HCT116 (cell line): ENCODE data around the gene CD22. TPM values are rescaled to one million over a fixed set of nuclear protein-coding genes. Genes with fewer than 3 reads are reported as not detected.

Experiments used
- ATAC-seq: fragments of 200-7000 bp; cut with Tn5 transposase; 2 replicates; pipeline ENCODE4 v1.9.1; 2020; ENCODE audit warnings: mild to moderate bottlenecking, moderate library complexity
- BruUV-seq: library from RNA; stranded (reverse); fragments of 400-500 nt; replicated peaks from 2 replicates; lab custom pipeline; 2021; lab: Mats Ljungman, UMichigan
- CTCF ChIA-PET: fragments of 300-600 bp; sonication (Branson Sonifier 250); formaldehyde crosslinking; loops from one replicate; lab custom pipeline; 2021; ENCODE audit warnings: antibody characterized with exemption; lab: Charles Lee
- POLR2A ChIA-PET: fragments of 300-600, 350-600 bp; sonication (Branson Sonifier 250); formaldehyde crosslinking; loops from one replicate; lab custom pipeline; 2021; ENCODE audit warnings: antibody characterized with exemption; lab: Charles Lee
- RAD21 ChIA-PET, 2 experiments: fragments of 300-600 bp; sonication (Branson Sonifier 250); formaldehyde crosslinking; loops; one replicate each; lab custom pipeline; 2023; ENCODE audit warnings: low total read pairs in 2 of 2; ENCODE audit not compliant: uncharacterized antibody in 2 of 2, unreplicated experiment in 2 of 2, low non-redundant PET in 1 of 2; lab: Charles Lee
- DNase-seq: peaks from one replicate; pipeline ENCODE4 v3.0.0-alpha.2; 2010; ENCODE audit warnings: low read depth, low spot score
- H2AFZ ChIP-seq: fragments of 200-600 bp; shearing (Covaris generic), sonication (generic); 2 replicates; pipeline ENCODE4 v1.6.1; 2017; ENCODE audit warnings: low read depth, mixed run types, mixed read lengths, antibody characterized with exemption, low read length; ENCODE audit not compliant: poor library complexity, severe bottlenecking
- H3K27ac ChIP-seq: 2 replicates; pipeline ENCODE4 v1.5.1; 2012; ENCODE audit warnings: low read depth, low read length
- H3K27me3 ChIP-seq: fragments of 200-600 bp; sonication (generic); 2 replicates; pipeline ENCODE4 v1.6.1; 2016; ENCODE audit warnings: mixed run types, low read length, mixed read lengths; ENCODE audit not compliant: insufficient read depth
- H3K36me3 ChIP-seq, 2 experiments: fragments of 200-500 bp in 1 of 2; fragments of 200-600 bp in 1 of 2; sonication (Bioruptor generic) in 1 of 2; sonication (generic) in 1 of 2; 2 replicates each; pipeline versions ENCODE4 v1.5.1 to v1.6.1; 2014 to 2016; ENCODE audit warnings: low read length in 2 of 2, inconsistent platforms in 1 of 2, mixed read lengths in 1 of 2, mixed run types in 1 of 2; ENCODE audit not compliant: insufficient read depth in 2 of 2, control insufficient read depth in 1 of 2
- H3K4me1 ChIP-seq, 2 experiments: fragments of 200-600 bp in 1 of 2; sonication (generic) in 1 of 2; 2 replicates each; pipeline versions ENCODE4 v1.5.1 to v1.6.1; 2012 to 2017; ENCODE audit warnings: low read length in 2 of 2, inconsistent platforms in 1 of 2, mild to moderate bottlenecking in 1 of 2, mixed read lengths in 1 of 2, mixed run types in 1 of 2, moderate library complexity in 1 of 2; ENCODE audit not compliant: insufficient read depth in 2 of 2, control insufficient read depth in 1 of 2
- H3K4me2 ChIP-seq: fragments of 200-600 bp; sonication (generic); 2 replicates; pipeline ENCODE4 v1.6.1; 2017; ENCODE audit warnings: mixed run types, low read length, mixed read lengths
- H3K4me3 ChIP-seq, 2 experiments: fragments of 200-600 bp in 1 of 2; sonication (generic) in 1 of 2; replicated peaks in 1 of 2; 2 replicates each; pipeline ENCODE4 v1.5.1; 2011 to 2016; ENCODE audit warnings: low read length in 2 of 2, control low read depth in 1 of 2, low read depth in 1 of 2, mild to moderate bottlenecking in 1 of 2, mixed read lengths in 1 of 2, mixed run types in 1 of 2
- H3K79me2 ChIP-seq: fragments of 200-600 bp; sonication (generic); 2 replicates; pipeline ENCODE4 v1.6.1; 2017; ENCODE audit warnings: mild to moderate bottlenecking, mixed run types, low read length, moderate library complexity, mixed read lengths; ENCODE audit not compliant: insufficient read depth
- H3K9ac ChIP-seq: fragments of 200-600 bp; sonication (generic); 2 replicates; pipeline ENCODE4 v1.6.1; 2016; ENCODE audit warnings: low read length, mixed read lengths
- H3K9me2 ChIP-seq: fragments of 200-600 bp; sonication (generic), shearing (Covaris generic); 2 replicates; pipeline ENCODE4 v1.6.1; 2017; ENCODE audit warnings: mixed run types, mild to moderate bottlenecking, moderate library complexity; ENCODE audit not compliant: insufficient read depth
- H3K9me3 ChIP-seq, 2 experiments: fragments of 200-500 bp in 1 of 2; fragments of 200-600 bp in 1 of 2; sonication (Bioruptor generic) in 1 of 2; sonication (generic) in 1 of 2; 2 replicates each; pipeline ENCODE4 v1.6.1; 2014 to 2017; ENCODE audit warnings: low read length in 2 of 2, mixed read lengths in 2 of 2, inconsistent platforms in 1 of 2, low read depth in 1 of 2, mild to moderate bottlenecking in 1 of 2, mixed run types in 1 of 2, moderate library complexity in 1 of 2; ENCODE audit not compliant: control insufficient read depth in 1 of 2, insufficient read depth in 1 of 2
- H4K20me1 ChIP-seq: fragments of 200-600 bp; sonication (generic), shearing (Covaris generic); 2 replicates; pipeline ENCODE4 v1.6.1; 2017; ENCODE audit warnings: mixed run types, mild to moderate bottlenecking, moderate library complexity; ENCODE audit not compliant: insufficient read depth
- CTCF ChIP-seq, 3 experiments: fragments of 200-600 bp in 1 of 3; sonication (generic) in 1 of 3; IDR thresholded peaks in 2 of 3; conservative IDR thresholded peaks in 1 of 3; 2 replicates each; pipeline ENCODE4 v1.5.1; 2012 to 2017; ENCODE audit warnings: low read depth in 2 of 3, low read length in 2 of 3, antibody characterized with exemption in 1 of 3, borderline replicate concordance in 1 of 3, control low read depth in 1 of 3, mild to moderate bottlenecking in 1 of 3, mixed read lengths in 1 of 3, mixed run types in 1 of 3, moderate library complexity in 1 of 3; ENCODE audit not compliant: insufficient read depth in 1 of 3
- ELF1 ChIP-seq: IDR thresholded peaks from 2 replicates; pipeline ENCODE4 v1.6.1; 2012; ENCODE audit warnings: low read depth, borderline replicate concordance
- MAX ChIP-seq: IDR thresholded peaks from 2 replicates; pipeline ENCODE4 v1.6.1; 2012
- SRF ChIP-seq: IDR thresholded peaks from 2 replicates; pipeline ENCODE4 v1.6.1; 2012; ENCODE audit warnings: low read depth
- TCF7L2 ChIP-seq: IDR thresholded peaks from 2 replicates; pipeline ENCODE4 v1.7.0; 2011; ENCODE audit warnings: borderline replicate concordance, inconsistent platforms; ENCODE audit not compliant: insufficient read depth, insufficient read length; ENCODE audit errors: extremely low read depth
- YY1 ChIP-seq: IDR thresholded peaks from 2 replicates; pipeline ENCODE4 v1.6.1; 2011; ENCODE audit warnings: low read length, low read depth, moderate library complexity, mild to moderate bottlenecking; ENCODE audit not compliant: insufficient replicate concordance; ENCODE audit errors: extremely low read depth
- intact Hi-C: fragments of 100-400 bp; cut with micrococcal nuclease; formaldehyde crosslinking; loops from 2 replicates; pipeline ENCODE4 v1.10.0; 2022
- total RNA-seq: library from RNA; stranded (reverse); gene quantifications from one replicate; pipeline ENCODE4 v1.2.1, GENCODE V29; 2021; ENCODE audit not compliant: unreplicated experiment
- TF ChIP-seq, protein P1 (sequence below): IDR thresholded peaks from 2 replicates; pipeline ENCODE4 v1.6.1; 2011; ENCODE audit warnings: mild to moderate bottlenecking, low read length, moderate library complexity; ENCODE audit not compliant: insufficient replicate concordance; ENCODE audit errors: extremely low read depth

Gene CD22
- total RNA-seq, 1 experiment from 2014 or later = 7.0 TPM

- H3K9ac ChIP-seq = no peak overlapping the region
- no peak overlapping the region for H3K4me3 ChIP-seq
- ATAC-seq = no peak
- ChIA-PET CTCF (interaction anchor here (0.7 kb wide), 1 partner anchor 15 kb away, joined by 3 read pairs; no protein-coding TSS in a partner anchor), RAD21 (no interaction called here), POLR2A (no interaction called here)
- H3K79me2 ChIP-seq = no peaks in the 10 kb centered on the region
- no peaks in the 10 kb centered on the region for H4K20me1 ChIP-seq
- H3K36me3 ChIP-seq = no peaks in the 10 kb centered on the region
- H2AFZ ChIP-seq = no peak overlapping the region
- no peak for DNase-seq
- no TSS peak for BruUV-seq
- H3K4me1 ChIP-seq = no peaks in the 10 kb centered on the region
- H3K4me2 ChIP-seq = no peak overlapping the region
- intact Hi-C loops = no loop called here
- no peak overlapping the region for H3K27ac ChIP-seq
- H3K27me3 ChIP-seq = no peaks in the 10 kb centered on the region
- H3K9me3 ChIP-seq = no peaks in the 10 kb centered on the region
- no peaks in the 10 kb centered on the region for H3K9me2 ChIP-seq
- TF ChIP-seq YY1 (no peak), MAX (no peak), SRF (no peak), ELF1 (no peak), CTCF (IDR thresholded peaks at IDR 0.05 in 2 of 3, conservative IDR thresholded peaks at IDR 0.05 in 1 of 3; ENCODE audit: borderline replicate concordance in 1 of 3, insufficient read depth in 1 of 3, low read depth in 2 of 3, low read length in 2 of 3) (no peak), TCF7L2 (no peak)
- TF ChIP-seq, protein P1, sequence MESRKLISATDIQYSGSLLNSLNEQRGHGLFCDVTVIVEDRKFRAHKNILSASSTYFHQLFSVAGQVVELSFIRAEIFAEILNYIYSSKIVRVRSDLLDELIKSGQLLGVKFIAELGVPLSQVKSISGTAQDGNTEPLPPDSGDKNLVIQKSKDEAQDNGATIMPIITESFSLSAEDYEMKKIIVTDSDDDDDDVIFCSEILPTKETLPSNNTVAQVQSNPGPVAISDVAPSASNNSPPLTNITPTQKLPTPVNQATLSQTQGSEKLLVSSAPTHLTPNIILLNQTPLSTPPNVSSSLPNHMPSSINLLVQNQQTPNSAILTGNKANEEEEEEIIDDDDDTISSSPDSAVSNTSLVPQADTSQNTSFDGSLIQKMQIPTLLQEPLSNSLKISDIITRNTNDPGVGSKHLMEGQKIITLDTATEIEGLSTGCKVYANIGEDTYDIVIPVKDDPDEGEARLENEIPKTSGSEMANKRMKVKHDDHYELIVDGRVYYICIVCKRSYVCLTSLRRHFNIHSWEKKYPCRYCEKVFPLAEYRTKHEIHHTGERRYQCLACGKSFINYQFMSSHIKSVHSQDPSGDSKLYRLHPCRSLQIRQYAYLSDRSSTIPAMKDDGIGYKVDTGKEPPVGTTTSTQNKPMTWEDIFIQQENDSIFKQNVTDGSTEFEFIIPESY = no peak
- TF ChIP-seq, all 23 proteins: peak for 0
Observed at GRCh38 chr19:35342430-35342829, 13.4 kb downstream of the CD22 start.
